Progenitor cell of endocrine pancreas (in vitro differentiated cells): ENCODE measurements around the gene GPN1. TPM values are rescaled to one million over a fixed set of nuclear protein-coding genes. Genes with fewer than 3 reads are reported as not detected.

ENCODE experiments used
- DNase-seq: peaks from one replicate; pipeline ENCODE4 v3.0.0; 2021; ENCODE audit warnings: low spot score; ENCODE audit not compliant: unreplicated experiment
- H3K27ac Mint-ChIP-seq: 2 replicates; pipeline ENCODE4 v1.8.0; 2021; ENCODE audit warnings: mild to moderate bottlenecking, moderate library complexity, mixed read lengths
- H3K27me3 Mint-ChIP-seq: 2 replicates; pipeline ENCODE4 v1.8.0; 2021; ENCODE audit warnings: mixed read lengths
- H3K36me3 Mint-ChIP-seq: 2 replicates; pipeline ENCODE4 v1.8.0; 2022; ENCODE audit warnings: mixed read lengths; ENCODE audit not compliant: insufficient read depth
- H3K4me1 Mint-ChIP-seq: 2 replicates; pipeline ENCODE4 v1.8.0; 2021; ENCODE audit warnings: low read depth, mixed read lengths
- H3K4me3 Mint-ChIP-seq: 2 replicates; pipeline ENCODE4 v1.8.0; 2021; ENCODE audit warnings: low read depth, mild to moderate bottlenecking, moderate library complexity, mixed read lengths
- H3K9me3 Mint-ChIP-seq: 2 replicates; pipeline ENCODE4 v1.8.0; 2021; ENCODE audit warnings: low read depth, mixed read lengths
- CTCF ChIP-seq: fragments of 200-600 bp; sonication (generic); IDR thresholded peaks from one replicate; pipeline ENCODE4 v1.5.0; 2021; ENCODE audit warnings: antibody characterized with exemption, mild to moderate bottlenecking; ENCODE audit not compliant: unreplicated experiment
- long read RNA-seq: library from polyadenylated mRNA; unstranded; transcript quantifications from one replicate; pipeline ENCODE4 v2.0.0, GENCODE V29; 2020
- total RNA-seq: library from RNA; stranded (reverse); gene quantifications from 2 replicates; pipeline ENCODE4 v1.2.1, GENCODE V29; 2021

Gene GPN1
- total RNA-seq, result 37.3 and 40.2 TPM in 2 replicates
- long read RNA-seq, transcript GPN1-212 (14 exons, 1,832 nt), result major isoform, 244 of 268 reads
- long read RNA-seq, partial matches to known transcripts, result 3 of 268 reads
- long read RNA-seq, other reads (novel, unspliced or antisense), result 21 of 268 reads

DNA sequence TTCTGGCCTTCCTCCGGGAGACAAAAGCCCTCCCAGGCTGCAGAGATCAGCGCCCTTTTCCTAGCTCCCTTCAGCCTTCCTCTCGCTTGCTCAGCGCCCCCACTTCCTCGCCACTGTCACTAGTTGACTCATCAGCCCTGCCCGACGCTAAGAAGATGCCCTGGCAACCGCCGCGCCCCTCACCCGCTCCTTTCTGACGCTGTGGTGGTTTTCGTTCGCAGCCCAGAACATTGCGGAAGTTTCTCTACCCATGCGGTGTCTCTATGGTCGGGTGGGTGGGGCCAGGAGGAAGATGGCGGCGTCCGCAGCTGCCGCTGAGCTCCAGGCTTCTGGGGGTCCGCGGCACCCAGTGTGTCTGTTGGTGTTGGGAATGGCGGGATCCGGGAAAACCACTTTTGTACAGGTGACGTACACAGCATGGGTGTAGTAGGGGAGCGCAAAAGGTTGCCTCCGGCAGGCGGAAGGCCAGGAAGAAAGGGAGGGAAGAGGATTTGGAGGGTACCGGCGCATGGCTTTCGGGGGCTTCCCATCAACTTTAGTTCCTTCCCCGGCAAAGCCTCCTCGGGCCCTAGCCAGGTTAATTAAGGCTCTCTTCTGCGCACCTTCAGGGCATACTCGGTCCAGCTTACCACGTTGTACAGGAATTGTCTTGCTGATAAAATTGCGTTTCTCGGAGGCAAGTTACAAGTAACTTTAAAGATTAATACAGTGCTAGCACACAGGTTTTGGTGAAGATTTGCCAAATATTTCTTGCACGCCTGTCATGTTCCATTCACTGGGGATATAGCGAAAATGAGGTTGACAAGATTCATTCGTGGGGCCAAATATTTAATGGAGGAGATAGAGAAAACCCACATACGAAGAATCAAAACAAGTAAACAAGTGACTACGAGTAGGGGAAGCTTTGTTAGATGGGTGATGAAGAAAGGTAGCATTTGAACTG lies at the start of gene GPN1, which contains the start of gene CCDC121:
Gene GPN1, plus strand, starts transcription at position 284 of the 943 bp plus-strand sequence. Its CDS starts 9 bp downstream, at position 293.
Gene CCDC121, minus strand, starts transcription at position 246 of the 943 bp plus-strand sequence. CDS start 1,213 bp downstream, outside the sequence.
- no peaks in the 10 kb centered on the region for H3K27me3 Mint-ChIP-seq
- no peak for TF ChIP-seq CTCF

GRCh38 chr2:27581417-27582128 lies 47.3 kb upstream of the GPN1 start:
- H3K4me1 Mint-ChIP-seq, result peaks cover 18% of the 10 kb centered on the region
- no peak overlapping the region for H3K27ac Mint-ChIP-seq
- H3K27me3 Mint-ChIP-seq, result peaks cover 13% of the 10 kb centered on the region
- TF ChIP-seq CTCF, result no peak
- peaks cover 31% of the 10 kb centered on the region for H3K9me3 Mint-ChIP-seq
- no peak for DNase-seq
- peaks cover 9% of the 10 kb centered on the region for H3K36me3 Mint-ChIP-seq
- H3K4me3 Mint-ChIP-seq, result peak overlapping the region; percentile 23

More for the DNA sequence above, at the start of gene GPN1, which contains the start of gene CCDC121:
- peaks cover 5% of the 10 kb centered on the region for H3K4me1 Mint-ChIP-seq
- H3K27ac Mint-ChIP-seq, result peak within 1 kb of the TSS; percentile 58
- DNase-seq, result peak; percentile 45
- H3K36me3 Mint-ChIP-seq, result peaks cover 3% of the 10 kb centered on the region
- H3K4me3 Mint-ChIP-seq, result no peak within 1 kb of the TSS
- H3K9me3 Mint-ChIP-seq, result no peaks in the 10 kb centered on the region

DNA sequence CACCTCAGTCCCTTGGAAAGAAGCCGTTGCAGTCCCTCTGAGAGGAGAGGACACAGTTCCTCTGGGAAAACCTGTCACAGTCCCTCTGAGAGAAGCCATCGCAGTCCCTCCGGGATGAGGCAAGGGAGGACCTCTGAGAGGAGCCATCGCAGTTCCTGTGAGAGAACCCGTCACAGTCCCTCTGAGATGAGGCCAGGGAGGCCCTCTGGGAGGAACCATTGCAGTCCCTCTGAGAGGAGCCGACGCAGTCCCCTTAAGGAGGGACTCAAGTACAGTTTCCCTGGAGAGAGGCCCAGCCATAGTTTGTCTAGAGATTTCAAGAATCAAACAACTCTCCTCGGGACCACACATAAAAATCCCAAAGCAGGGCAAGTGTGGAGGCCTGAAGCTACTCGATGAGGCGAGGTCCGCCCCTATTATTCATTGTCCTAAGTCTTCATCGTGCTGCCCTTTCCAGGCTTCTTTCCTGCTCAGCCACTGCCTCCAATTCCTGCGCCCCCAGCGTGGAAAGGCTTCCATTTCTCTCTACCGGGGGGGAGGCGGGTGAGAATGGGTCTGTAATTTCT lies 46.6 kb upstream of the GPN1 start:
- no peak for DNase-seq
- Mint-ChIP-seq H3K9me3 (peaks cover 33% of the 10 kb centered on the region), H3K27me3 (peaks cover 13% of the 10 kb centered on the region), H3K36me3 (peaks cover 12% of the 10 kb centered on the region), H3K27ac (peak overlapping the region; percentile 95), H3K4me1 (peaks cover 18% of the 10 kb centered on the region), H3K4me3 (peak overlapping the region; percentile 89)
- TF ChIP-seq CTCF, result no peak

DNA sequence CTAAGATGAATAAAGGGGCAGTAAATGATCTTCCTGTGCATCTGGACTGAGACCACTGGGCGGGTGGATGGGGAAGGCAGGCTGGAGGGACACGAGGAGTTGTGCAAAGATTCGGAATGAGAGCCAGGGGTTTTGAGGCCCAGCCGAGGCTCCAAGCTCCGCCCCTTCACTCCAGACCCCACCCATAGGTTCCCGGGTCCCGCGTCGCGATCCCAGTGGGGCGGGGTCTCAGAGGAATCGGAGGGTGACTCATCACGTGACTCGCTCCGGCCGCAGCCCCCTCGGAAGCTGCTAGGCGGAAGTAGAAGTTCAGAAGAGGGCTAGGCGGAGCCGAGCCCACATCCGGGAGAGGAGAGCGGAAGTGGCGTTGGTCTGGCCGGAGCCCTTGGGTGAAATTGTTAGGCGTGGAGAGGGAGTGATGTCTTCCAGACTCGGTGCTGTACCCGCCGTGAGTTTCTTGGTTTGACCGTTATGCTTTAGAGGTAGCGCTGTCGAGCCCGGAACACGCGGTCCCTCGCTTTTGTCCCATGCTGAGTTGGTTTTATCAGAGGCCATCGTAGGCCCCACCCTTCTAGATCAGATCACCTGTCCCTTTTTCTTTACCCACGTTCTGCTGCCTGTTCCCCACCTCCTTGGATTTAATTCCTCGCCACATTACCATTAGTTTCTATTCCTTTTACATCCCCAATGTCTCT lies 46.0 kb upstream of the GPN1 start, which contains the start of gene ZNF512:
Gene ZNF512, plus strand, starts transcription at position 348 of the 695 bp plus-strand sequence. Its CDS starts 71 bp downstream, at position 419.
- peaks cover 27% of the 10 kb centered on the region for H3K9me3 Mint-ChIP-seq
- H3K4me1 Mint-ChIP-seq, result peaks cover 18% of the 10 kb centered on the region
- TF ChIP-seq CTCF, result no peak
- DNase-seq, result peak; percentile 88
- H3K27me3 Mint-ChIP-seq, result peaks cover 13% of the 10 kb centered on the region
- H3K36me3 Mint-ChIP-seq, result peaks cover 9% of the 10 kb centered on the region
- peak within 1 kb of the TSS; percentile 95 for H3K27ac Mint-ChIP-seq
- peak within 1 kb of the TSS; percentile 89 for H3K4me3 Mint-ChIP-seq
